Activated CD4-positive, CD25-positive, alpha-beta regulatory T cell treated with anti-CD3 and anti-CD28 coated beads, Interleukin-2, amount 50 U/mL, for 16 hours (primary cell): ENCODE results near the gene CAPN15.

Experiments used
- DNase-seq: peaks from one replicate; pipeline ENCODE4 v3.0.0-alpha.2; 2020; ENCODE audit warnings: low read depth, low spot score

Gene CAPN15

DNA sequence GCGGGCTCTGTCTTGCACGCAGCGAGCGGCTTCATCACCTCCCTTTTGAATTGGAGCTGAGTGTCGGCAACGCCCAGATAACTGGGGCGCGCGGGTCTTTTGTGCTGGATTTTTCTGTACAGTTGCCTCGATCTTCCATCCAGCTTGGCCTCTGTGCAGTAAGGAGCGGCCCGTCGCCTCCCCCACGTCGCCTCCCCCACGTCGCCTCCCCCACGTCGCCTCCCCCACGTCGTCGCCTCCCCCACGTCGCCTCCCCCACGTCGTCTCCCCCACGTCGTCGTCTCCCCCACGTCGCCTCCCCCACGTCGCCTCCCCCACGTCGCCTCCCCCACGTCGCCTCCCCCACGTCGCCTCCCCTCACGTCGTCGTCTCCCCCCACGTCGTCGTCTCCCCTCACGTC, 17.0 kb downstream of the CAPN15 start:
- DNase-seq: no peak

DNA sequence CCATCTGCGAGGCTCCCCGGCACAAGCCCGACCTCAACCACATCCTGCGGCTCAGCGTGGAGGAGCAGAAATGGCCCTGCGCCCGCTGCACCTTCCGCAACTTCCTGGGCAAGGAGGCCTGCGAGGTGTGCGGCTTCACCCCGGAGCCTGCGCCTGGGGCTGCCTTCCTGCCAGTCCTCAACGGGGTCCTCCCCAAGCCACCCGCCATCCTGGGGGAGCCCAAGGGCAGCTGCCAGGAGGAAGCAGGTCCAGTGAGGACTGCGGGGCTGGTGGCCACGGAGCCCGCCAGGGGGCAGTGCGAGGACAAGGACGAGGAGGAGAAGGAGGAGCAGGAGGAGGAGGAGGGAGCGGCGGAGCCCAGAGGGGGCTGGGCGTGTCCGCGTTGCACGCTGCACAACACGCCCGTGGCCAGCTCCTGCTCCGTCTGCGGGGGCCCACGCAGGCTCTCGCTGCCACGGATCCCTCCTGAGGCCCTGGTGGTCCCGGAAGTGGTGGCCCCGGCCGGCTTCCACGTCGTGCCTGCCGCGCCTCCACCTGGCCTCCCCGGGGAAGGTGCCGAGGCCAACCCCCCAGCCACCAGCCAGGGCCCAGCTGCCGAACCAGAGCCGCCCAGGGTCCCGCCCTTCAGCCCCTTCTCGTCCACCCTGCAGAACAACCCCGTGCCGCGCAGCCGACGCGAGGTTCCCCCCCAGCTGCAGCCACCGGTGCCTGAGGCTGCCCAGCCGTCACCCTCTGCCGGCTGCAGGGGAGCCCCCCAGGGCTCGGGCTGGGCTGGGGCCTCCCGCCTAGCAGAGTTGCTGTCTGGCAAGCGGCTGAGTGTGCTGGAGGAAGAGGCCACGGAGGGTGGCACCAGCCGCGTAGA, 19.6 kb downstream of the CAPN15 start:
- no peak for DNase-seq

DNA sequence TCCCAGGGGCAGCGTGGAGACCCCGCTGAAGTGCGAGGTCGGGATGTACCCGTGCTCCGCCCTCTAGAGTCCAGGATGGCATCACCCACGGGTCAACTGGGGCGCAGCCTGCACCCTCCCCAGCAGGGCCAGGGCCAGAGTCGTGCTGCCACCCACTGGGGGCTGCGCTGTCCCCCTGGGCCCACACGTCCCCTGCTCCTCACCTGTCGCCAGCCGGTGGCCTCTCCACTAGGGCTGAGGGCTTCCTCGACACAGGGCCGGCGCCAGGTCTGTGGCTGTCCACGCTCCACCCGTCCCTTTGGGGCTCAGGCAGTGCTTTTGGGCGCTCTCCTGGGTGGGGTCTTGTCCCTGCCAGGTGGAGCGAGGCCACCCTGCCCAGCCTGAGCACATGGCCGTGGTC, 21.1 kb downstream of the CAPN15 start:
- no peak for DNase-seq

DNA sequence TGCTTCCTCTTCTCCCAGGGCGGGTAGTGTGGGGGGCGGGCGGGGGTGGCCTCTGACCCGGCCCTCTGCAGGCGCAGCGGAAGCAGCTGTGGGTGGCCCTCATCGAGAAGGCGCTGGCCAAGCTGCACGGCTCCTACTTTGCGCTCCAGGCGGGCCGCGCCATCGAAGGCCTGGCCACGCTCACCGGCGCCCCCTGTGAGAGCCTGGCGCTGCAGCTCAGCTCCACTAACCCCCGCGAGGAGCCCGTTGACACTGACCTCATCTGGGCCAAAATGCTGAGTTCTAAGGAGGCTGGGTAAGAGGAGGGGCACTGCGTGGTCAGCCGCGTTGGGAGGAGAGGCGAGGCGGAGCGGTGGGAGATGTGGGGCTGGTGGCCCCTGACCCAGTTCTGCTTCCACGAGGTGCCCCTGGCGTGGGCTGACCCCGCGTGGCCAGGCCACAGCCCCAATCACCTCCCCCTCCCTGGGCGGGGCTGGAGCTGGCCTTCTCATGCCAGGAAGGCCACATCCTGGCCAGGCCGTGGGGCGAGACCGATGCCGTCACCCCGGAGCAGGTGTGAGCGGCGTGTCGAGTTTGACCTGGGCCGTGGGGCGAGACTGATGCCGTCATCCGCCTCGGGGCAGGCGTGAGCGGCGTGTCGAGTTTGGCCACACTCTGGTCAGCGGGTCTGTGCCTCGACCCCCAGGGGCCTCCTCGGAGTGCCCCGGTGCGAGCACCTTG, 22.2 kb downstream of the CAPN15 start:
- DNase-seq: no peak

DNA sequence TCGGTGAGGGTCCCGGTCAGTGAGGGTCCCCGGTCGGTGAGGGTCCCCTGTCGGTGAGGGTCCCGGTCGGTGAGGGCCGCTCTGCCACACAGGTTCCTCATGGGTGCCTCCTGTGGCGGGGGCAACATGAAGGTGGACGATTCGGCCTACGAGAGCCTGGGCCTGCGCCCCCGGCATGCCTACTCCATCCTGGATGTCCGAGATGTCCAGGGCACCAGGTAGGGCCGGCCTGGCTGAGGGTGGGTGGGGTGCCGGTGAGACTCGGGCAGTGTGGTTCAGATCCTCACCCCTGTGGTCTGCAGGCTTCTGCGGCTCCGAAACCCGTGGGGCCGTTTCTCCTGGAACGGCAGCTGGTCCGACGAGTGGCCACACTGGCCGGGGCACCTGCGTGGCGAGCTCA, 23.7 kb downstream of the CAPN15 start:
- DNase-seq: no peak

DNA sequence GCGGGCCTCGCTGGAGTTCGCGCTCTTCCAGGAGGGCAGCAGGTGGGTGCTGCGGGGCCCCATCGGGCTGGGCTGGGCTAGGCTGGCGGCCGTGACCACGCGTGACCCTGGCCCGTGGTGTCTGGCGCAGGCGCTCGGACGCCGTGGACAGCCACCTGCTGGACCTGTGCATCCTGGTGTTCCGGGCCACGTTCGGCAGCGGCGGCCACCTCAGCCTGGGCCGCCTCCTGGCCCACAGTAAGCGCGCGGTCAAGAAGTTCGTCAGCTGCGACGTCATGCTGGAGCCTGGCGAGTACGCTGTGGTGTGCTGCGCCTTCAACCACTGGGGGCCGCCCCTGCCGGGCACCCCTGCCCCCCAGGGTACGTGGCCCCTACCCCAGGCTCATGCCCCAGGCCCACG, 24.7 kb downstream of the CAPN15 start:
- DNase-seq: no peak

DNA sequence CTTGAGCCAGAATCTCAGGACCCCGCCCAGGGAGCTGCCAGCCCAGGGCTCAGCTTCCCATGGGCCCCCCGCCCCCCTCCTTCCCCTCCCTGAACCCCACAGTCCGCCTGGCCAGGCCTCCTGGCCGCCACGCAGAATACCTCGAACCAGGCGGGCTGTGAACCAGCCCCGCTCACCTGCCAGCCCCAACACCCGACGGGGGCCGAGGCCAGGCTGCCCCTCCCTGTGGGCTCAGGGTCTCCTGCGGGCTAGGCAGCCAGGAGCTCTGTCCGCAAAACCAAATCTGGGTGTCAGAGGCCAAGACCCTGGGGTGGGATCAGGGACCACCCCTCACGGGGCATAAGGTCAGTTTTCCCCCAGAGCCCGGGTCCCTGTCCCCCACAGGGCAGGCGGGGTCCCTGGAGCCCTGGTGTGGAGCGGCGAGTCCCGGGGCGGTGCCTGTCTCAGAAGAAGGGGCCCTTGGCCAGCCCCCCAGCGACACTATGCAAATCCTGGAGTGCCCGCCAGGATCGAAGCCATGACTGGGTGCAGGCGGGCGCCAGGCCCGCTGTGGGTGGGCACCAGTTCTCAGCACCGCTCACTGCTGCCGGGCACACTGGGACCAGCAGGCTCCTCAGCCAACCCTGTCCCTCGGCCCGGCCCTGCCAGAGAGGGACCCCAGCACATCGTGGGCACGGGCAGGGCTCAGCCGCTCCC, 26.2 kb downstream of the CAPN15 start:
- DNase-seq: no peak

DNA sequence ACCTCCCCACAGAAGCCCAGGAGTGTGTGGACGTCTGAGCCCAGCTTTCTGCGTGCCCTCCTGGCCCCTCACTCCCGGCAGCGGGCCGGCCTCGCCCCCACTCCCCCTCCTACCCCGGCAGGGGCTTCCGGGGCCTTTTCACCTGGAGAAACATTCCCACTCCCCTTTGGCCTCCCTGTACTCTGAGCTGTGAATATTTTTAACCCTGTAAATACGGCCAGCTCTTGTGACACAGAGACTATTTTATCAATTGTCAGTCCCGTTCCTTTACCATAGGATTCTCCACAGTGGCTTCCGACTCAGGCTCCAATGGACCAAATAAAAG, 26.7 kb downstream of the CAPN15 start:
- DNase-seq: no peak

DNA sequence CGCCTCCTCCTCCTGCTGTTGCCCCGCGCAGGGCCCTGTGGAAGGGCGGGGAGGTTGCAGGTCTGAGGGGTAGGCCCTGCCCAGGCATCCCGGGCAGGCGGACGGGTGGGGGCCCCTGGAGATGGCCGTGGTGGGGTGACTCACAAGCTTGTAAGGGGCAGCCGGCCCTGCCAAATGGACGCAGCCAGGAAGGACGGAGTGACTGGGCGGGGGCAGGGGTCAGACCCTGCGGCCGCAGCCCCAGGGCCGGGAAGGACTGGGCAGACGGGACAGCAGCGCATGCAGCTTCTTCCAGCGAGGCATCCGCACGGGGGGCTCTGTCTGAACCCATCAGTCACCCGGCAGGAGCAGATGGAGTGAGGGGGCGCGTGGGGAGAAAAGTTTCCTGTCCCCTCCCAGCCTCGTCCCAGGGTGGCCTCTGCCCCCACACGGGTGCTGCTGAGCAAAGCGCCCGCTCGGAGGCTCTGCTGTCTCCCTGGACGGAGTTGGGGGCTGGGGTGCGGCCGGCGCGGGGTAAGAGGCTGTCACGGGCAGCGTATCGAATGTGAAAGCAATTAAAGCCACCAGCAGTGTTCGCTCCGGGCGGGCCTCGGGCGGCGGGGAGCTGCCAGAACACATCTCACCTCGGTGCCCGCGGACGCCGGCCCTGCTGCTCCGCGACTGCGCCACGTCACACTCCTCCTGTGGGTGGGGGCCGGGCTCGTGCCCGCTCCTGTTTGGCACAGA, 27.3 kb downstream of the CAPN15 start:
- DNase-seq: no peak

DNA sequence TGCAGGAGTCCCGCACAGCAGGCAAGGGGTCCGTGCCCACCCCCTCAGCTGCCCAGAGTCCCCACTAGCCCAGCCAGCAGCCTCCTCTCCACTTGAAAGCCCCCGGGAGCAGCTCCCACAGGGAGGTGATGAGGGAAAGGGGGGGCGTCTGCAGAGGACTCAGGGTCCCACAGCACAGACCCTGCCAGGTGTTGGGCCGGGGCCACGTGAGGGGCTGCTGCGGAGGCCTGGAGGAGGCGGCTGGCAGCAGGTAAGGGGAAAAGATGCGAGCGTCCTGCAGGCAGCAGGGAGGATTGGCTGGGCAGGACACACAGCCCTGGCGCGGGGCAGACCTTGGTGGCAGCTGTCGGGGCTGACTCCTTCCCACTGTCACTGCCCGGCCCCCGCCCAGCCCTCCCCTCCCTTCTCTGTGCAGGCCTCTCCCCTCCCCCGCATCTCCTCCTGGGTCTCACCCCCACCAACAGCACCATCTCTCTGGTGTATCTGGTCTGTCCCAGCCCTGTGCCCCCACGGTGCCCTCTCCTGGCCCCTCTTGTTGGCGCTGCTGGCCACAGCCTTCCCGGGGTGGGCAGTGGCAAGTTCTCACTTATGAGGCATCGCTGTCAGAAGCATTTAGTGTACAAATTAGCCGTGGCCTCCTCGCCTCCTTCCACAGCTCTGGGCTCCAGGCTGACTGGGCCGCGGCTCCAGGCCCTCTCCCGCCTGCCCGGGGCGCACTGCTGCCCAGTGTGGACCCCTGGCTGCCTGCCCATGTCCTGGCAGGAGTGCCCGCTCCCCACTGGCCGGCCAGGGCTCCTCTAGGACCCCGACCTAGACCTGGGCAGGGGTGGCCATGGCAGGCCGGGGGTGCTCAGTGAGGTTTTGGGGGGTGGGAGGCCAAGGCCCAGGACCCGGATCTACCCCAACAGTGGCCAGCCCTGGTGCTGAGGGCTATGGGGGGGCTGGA, 28.3 kb downstream of the CAPN15 start:
- no peak for DNase-seq

DNA sequence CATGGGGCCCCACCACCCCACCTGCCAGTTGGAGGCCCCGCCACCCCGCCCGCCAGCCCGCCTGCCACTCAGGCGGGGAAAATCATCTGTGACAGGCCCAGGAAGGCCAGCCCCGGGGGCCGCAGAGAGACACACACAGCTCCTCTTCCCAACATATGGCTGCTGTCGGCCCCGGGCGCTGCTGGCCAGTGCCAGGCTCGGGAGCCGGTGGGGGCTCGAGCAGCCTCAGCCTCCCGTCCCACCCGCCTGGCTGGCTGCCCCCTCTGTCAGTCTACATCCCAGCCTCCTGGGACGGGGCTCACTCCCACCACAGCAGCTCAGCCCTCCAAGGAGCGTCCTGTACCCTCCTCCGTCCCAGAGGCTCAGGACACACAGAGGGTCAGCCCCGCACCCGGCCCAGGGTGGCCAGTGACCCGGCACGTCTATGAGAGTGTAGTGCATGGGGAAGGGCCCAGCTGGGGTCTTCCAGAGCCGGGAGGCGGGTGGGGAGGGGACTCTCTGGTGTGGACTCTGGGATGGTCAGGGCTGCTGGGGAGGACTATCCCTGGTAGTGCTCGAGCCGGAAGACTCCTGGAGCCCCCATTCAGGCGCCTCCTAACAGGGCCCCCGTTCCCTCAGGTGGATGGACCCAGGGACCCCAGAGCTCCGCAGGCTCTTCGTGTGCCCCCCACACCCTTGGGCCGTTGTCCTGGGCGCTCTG, 29.1 kb downstream of the CAPN15 start:
- DNase-seq: no peak

DNA sequence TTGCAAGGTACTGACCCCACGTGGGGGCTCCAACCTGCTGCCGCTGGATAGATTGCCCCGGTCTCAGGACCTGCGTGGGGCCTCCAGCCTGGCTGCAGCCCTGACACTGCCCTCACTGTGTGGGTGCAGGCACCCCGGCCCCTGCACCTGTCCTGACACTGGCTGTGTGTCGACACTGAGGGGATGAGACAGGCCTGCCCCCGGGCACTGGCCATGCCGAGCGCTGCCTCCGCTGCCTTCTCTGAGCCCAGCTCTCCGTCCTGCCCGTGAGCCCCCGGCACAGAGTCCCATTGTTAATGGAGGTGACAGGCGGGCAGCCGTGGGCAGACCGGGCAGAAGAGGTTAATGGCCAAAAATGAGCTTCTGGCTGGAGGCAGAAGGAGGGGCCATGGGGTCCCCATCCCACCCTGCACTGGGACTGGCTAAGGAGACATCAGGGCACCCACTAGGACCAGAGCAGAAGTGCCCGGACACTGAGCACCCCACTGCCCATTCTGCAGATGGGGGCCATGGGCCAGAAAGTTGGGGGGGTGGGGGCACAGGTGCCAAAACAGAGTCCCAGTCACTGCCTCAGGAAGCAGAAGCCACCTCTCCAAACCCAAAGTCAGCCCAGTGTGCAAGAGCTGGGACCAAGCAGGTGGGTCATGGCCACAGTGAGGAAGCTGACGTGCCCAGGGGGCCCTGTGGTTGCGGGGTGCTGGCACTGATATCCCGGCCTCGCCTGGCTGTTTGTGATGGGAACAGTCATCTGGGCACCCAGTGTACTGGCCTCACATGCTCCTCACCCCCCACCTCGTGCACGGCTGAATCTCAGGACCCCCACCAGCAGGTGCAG, 30.2 kb downstream of the CAPN15 start:
- DNase-seq: no peak

DNA sequence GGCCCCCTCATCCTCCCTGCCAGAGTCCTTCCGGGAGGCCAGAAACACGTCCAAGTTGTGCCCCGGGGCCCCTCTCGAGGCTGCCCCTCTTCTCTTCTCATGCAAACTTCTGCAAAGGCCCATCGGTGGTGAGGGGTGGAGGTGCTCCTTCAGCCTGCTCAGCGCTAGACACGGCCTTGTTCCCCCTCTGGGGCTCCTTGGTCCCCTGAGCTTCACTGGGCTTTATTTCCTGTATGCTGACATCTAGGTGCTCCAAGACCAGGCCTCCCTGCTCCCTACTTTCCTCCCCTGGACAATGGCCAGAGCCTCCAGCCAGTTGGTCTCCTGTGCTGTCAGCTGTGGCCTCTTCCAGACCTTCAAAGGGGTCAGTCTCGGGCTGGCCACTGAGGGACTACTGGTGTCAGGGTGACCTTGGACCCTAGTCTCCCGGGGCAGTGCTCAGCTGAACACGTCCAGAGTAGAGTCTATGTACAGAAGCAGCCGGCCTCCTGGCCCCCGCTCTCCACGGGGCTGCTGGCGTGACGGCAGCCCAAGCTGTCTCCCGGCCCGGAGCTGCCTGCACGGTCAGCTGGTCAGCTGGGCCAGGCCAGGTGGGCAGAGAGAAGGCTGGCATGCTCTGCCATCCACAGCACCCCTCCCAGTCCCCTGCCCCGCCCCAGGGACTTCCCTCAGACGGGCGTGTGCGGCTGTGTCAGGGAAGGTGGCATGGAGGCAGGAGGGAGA, 30.9 kb downstream of the CAPN15 start:
- DNase-seq: no peak

DNA sequence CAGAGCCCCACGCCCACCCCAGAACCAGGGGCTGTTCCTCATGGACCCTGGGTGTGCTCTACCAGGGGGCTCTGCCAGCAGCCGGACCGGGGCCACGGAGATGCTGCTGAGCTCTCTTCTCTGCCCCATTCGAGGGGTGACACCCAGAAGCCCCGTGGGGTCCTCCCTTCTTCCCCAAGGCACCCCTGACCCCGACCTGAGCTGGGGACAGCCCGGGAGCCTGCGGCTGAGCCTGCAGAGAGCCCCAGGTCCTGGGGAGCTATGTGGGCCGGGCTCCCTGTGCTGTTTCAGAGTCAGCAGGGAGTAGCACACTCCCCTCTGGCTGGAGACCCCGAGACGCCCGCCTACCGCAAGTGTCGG, 31.5 kb downstream of the CAPN15 start:
- no peak for DNase-seq

DNA sequence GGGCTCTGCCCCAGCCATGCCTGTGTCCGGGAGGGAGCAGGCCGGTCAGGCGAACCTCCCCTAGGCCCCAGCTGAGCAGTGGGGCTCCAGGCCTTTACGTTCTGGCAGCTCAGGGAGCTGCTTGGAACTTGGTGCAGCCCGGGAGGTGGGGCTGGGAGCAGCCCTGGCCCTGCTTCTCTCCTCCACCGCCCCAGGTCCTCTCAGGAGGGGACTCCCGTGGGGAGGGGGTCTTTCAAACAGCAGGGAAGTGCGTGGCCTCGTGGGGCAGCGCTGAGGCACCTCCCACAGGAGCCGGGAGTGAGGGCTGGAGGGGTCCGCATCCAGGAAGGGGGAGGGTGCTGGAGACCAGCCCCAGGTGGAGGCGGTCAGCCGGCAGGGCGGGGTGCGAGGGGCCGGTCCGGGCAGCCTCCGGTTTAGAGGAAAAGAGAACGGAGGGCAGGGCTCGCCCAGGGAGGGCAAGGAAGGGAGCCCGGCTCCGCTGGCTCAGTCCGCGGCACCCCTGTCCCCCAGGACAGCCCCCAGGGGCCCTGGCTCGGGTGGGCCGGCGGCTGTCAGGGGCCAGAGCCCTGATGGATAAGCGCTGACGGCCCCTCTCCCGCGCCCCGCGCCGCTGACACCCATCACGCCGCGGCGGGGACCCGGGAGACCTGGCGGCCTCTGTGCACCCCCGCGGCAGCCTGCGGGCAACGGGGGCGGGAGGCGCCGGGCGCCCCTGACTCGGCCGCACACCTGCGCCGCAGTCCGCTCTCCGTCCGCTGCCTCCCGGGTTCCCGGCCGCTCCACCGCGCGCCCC, 32.1 kb downstream of the CAPN15 start:
- no peak for DNase-seq

DNA sequence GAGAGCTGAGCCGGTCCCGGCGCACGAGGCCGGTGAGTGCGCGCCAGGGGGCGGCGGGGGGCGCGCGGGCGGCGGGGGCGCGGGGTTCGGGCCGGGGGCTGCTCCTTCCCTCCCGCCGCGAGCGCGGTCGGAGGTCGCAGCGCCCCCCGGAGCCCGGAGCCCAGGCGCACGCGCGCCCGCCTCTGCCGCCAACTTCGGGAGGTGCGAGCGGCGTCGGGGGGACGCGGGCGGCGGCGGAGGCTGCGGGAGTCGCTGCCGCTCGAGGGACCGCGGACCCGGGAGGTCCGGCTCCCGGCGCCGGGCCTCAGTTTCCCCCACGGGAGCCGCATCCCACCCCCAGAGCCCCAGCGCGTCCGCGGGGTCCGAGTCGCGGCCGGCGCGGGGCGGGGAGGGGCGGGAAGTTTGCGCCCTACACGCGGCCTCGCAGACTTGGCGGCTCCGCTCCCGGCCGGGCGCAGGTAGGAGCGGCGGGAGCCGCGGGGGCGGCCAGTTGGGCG, 32.7 kb downstream of the CAPN15 start, which contains the start of gene PRR35:
TSS of gene PRR35 (plus strand) at position 191 of the 497 bp plus-strand sequence. CDS start 2,901 bp downstream, outside the sequence.
- no peak for DNase-seq

DNA sequence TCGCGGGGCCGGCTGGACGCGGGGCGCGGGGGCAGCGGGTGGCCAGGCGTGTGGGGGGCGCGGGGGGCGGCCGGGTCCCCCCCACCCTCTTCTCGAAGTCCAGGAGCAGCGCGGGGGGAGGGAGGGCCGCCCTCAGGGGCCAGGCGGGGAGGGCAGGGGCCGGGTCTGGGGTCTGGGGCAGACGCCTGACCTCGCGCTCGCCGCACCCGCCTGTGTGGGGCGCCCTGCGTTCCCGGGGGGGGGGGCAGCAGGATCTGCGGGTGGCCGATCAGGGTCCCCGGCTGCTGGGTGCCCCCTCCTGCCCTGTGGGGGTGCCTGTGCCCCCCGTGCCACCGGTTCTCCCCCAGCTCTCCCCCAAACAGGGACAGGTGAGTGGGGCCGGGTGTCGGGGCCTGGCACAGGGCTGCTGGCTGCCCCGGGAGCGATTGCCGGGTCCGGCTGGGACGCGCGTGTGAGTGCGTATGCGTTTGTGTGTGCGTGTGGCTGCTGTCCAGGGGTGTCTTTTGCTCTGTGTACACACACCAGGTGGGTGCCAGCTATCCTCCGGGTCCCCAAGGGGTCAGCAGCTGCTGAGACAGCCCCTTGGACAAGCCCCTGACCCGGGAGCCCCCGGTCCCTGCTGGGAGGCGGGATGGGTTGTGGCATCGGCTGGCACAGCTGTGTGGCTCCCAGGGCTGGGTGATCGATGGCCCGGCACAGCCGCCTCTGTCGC, 33.3 kb downstream of the CAPN15 start:
- DNase-seq: no peak
